ENCODE data around the gene MAP2K6.

MAP2K6 gene

DNA sequence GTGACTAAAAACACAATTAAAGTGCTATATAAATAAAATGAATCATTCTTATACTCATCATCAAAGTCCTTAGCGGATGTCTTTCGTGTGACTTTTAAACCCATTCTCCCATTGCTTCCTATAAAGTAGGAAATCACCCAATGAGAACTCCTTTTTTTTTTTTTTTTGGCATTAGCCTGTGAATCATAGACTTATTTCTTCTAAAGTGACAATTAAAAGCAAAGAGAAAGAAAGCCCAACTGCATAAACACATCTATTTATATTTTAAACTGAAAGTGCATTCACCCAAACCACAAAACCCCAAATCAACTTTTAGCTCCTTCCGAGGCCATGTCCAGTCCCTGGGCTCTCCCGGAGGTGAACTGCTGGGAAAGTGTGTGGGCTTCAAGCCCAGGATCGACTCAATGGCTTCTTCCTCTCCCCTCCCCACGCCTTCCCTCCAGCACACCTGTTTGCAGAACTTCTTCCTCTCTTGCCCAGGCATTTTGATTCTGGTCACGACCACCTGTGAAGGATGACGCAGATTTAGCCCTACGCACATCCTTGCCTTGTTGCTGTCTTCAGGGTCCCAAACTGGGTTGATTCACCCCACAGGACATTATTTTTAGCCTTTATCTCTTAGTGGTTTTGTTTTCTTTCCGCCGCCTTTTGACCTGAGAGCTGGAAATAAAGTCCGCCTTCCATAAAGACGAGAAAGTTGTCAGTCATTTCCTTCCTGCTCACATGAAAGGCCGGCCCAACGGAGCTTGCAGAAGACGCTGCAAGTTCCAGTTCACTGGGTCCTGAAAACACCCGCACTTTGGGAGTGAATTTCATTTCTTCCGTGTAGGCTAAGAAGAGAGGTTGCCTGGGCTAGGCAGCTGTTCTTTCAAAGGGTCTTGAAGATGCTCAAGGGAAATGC lies 166.8 kb downstream of the MAP2K6 start:
- peak overlapping the region; percentile 78 for H3K4me3 Mint-ChIP-seq
- H3K27ac Mint-ChIP-seq: no peak overlapping the region
- H3K36me3 Mint-ChIP-seq: no peaks in the 10 kb centered on the region
- H3K9me3 Mint-ChIP-seq: no peaks in the 10 kb centered on the region
- peaks cover 5% of the 10 kb centered on the region for H3K27me3 Mint-ChIP-seq
- peaks cover 8% of the 10 kb centered on the region for H3K4me1 Mint-ChIP-seq

DNA sequence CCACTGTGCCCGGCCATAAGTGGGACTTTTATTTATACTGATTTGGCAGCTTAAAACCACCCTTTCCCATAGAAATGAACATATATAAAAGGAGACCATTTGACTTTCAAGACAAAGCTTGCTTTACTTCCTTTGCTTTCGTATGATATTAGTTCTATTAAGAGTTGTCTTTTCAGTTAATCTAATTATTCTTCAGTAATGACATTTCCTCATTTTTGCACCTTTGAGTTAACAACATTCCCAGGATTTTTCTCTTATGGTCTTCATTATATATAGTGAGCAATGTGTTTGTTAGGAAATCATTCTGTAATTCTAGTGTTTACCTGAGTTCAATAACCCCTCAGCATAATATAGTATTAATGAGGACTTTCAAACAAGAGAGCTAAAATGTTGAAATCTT lies 173.8 kb downstream of the MAP2K6 start:
- Mint-ChIP-seq H3K4me3 (no peak overlapping the region), H3K36me3 (no peaks in the 10 kb centered on the region), H3K27ac (no peak overlapping the region), H3K4me1 (no peaks in the 10 kb centered on the region), H3K27me3 (peaks cover 6% of the 10 kb centered on the region), H3K9me3 (no peaks in the 10 kb centered on the region)

DNA sequence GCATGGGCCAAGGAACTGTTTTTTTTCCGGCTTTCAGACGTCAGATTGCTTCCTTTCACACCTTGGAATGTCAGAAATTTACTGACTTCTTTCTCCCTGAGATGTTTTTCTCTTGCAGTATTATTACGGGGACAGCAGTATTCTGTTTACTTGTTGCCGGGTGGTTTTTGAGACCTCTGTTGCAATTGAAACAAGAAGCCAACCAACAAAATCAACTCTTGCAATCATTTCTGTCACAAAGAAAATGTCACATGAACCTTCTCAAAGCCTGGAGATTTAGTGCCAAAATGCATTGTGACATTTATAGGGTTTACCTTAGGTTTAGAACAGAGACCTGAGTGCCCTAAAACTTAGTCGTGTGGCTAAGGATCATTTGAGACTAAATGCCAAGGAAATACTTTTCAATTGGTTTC lies 174.3 kb downstream of the MAP2K6 start:
- no peaks in the 10 kb centered on the region for H3K36me3 Mint-ChIP-seq
- no peaks in the 10 kb centered on the region for H3K9me3 Mint-ChIP-seq
- H3K4me3 Mint-ChIP-seq: no peak overlapping the region
- peaks cover 6% of the 10 kb centered on the region for H3K27me3 Mint-ChIP-seq
- H3K27ac Mint-ChIP-seq: no peak overlapping the region
- no peaks in the 10 kb centered on the region for H3K4me1 Mint-ChIP-seq

DNA sequence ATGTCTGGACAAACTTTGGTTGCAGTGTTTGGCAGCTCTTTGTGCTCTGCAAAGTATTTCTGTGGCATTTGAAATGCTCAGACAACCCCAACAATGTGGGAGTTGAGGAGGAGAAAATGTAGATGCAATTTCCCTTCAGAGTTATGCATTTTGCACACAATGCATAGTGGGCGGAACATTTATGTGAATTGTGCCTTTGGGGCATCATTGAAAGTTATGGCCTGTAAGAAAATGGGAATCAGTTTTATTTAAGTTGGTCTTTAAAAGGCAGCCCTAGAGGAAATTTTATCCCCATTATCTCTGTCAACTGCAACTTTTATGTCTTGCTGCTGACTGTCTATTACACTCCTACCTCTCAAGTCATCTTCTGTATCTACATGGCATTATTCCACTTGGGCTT lies 176.2 kb downstream of the MAP2K6 start:
- Mint-ChIP-seq H3K9me3 (no peaks in the 10 kb centered on the region), H3K36me3 (no peaks in the 10 kb centered on the region), H3K4me1 (no peaks in the 10 kb centered on the region)

DNA sequence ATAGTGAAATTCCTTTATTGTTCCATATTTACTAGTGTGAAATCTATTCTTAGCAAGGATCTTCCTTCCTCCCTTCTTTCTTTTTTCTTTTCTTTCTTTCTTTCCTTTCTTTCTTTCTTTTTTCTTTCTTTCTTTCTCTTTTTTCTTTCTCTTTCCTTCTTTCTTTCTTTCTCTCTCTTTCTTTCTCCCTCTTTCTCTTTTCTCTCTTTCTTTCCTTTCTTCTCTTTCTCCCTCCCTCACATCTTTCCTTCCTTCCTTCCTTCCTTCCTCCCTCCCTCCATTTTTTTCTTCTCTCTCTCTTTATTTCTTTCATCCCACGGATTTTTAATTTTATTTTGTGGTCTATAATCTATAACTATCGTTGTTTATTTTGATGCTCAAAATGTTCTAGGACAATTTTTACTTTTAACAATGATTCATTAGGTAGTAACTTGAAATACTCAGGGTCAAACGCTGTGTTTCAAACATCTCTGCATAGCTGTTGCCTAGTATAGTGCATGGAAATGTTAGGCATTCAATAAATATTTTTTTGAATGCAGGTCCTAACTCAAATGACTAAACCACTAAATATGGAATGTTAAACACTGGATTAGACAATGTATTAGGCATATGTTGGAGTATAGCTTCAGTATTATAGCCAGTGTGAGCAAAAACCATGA lies 178.3 kb downstream of the MAP2K6 start:
- Mint-ChIP-seq H3K4me1 (no peaks in the 10 kb centered on the region), H3K9me3 (no peaks in the 10 kb centered on the region), H3K4me3 (no peak overlapping the region), H3K27me3 (peaks cover 3% of the 10 kb centered on the region), H3K36me3 (no peaks in the 10 kb centered on the region), H3K27ac (no peak overlapping the region)

More for the DNA sequence above, 176.2 kb downstream of the MAP2K6 start:
- Mint-ChIP-seq H3K4me3 (no peak overlapping the region), H3K27me3 (peaks cover 6% of the 10 kb centered on the region), H3K27ac (no peak overlapping the region)

- Mint-ChIP-seq H3K27ac (no peak overlapping the region), H3K4me1 (no peaks in the 10 kb centered on the region), H3K27me3 (peaks cover 3% of the 10 kb centered on the region), H3K9me3 (no peaks in the 10 kb centered on the region), H3K36me3 (no peaks in the 10 kb centered on the region), H3K4me3 (no peak overlapping the region)
Observed at GRCh38 chr17:69593351-69593715, 178.8 kb downstream of the MAP2K6 start.

GRCh38 chr17:69593716-69594115 lies 179.2 kb downstream of the MAP2K6 start:
- Mint-ChIP-seq H3K4me1 (no peaks in the 10 kb centered on the region), H3K27ac (no peak overlapping the region), H3K36me3 (no peaks in the 10 kb centered on the region), H3K27me3 (peaks cover 3% of the 10 kb centered on the region), H3K9me3 (no peaks in the 10 kb centered on the region), H3K4me3 (no peak overlapping the region)

DNA sequence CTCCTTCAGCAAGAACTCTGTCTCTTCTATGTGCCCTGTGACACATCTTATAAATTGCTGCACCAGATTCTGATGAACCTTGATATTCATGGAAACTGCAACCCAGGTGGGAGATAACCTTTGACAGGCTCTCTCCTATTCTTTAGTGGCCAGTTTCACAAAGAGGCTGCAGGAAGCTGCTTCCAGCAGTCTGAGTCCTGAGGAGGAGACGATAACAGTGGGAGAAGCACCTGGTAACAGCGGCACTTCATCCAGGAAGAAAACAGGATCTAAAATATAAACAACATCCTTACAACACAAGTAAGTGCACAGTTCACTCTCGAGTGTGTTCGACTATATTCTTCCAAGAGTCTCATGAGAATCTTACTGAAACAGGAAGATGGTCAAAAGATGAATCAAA lies 180.1 kb downstream of the MAP2K6 start:
- peaks cover 3% of the 10 kb centered on the region for H3K27me3 Mint-ChIP-seq
- H3K27ac Mint-ChIP-seq: no peak overlapping the region
- no peaks in the 10 kb centered on the region for H3K36me3 Mint-ChIP-seq
- H3K4me1 Mint-ChIP-seq: no peaks in the 10 kb centered on the region
- no peaks in the 10 kb centered on the region for H3K9me3 Mint-ChIP-seq
- H3K4me3 Mint-ChIP-seq: no peak overlapping the region

DNA sequence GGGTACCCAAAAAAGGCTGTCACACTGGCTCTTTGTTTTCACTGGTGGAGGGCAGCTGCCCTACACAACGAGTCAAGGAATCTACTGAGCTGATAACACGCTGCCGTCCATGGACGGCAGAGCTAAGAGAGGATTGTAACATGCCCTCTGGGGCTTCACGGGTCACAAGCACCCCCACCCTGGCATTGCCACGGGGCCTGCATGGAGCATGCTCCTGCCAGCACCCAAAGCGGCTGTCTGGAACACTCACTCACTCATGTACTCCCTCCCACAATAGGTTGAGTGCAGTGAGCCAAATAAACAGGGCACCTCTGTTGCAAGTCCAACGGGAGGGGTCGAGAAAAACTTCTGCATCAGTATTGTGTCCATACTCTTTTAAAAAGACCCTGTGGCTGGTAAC lies 181.6 kb downstream of the MAP2K6 start:
- H3K9me3 Mint-ChIP-seq: no peaks in the 10 kb centered on the region
- H3K36me3 Mint-ChIP-seq: no peaks in the 10 kb centered on the region
- H3K4me1 Mint-ChIP-seq: no peaks in the 10 kb centered on the region
- no peak overlapping the region for H3K4me3 Mint-ChIP-seq
- peaks cover 3% of the 10 kb centered on the region for H3K27me3 Mint-ChIP-seq
- no peak overlapping the region for H3K27ac Mint-ChIP-seq

- Mint-ChIP-seq H3K4me3 (no peak overlapping the region), H3K27me3 (no peaks in the 10 kb centered on the region), H3K36me3 (no peaks in the 10 kb centered on the region), H3K9me3 (no peaks in the 10 kb centered on the region), H3K4me1 (peaks cover 8% of the 10 kb centered on the region), H3K27ac (no peak overlapping the region)
Observed at GRCh38 chr17:69597898-69598692, 183.6 kb downstream of the MAP2K6 start.

DNA sequence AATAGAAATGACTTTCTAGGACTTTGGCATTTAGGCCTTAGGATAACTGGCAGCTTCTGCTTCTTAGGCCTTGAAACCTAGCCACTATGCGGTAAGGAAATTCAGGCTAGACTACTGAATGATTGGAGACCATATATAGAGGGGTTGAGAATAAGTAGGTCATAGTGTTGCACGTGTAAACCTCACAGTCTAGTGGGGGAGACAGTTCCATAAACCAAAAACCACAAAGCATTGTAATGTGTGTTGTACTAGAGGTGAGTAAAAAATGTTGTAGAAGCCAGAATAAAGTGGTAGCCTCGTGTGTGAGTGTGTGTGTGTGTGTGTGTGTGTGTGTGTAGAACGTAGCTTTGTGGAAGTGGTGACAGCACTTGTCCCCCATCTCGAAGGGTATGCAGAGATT lies 188.5 kb downstream of the MAP2K6 start:
- no peak overlapping the region for H3K4me3 Mint-ChIP-seq
- H3K27me3 Mint-ChIP-seq: peaks cover 5% of the 10 kb centered on the region
- H3K36me3 Mint-ChIP-seq: no peaks in the 10 kb centered on the region
- H3K9me3 Mint-ChIP-seq: no peaks in the 10 kb centered on the region
- peaks cover 17% of the 10 kb centered on the region for H3K4me1 Mint-ChIP-seq
- no peak overlapping the region for H3K27ac Mint-ChIP-seq
